Activated naive CD8-positive, alpha-beta T cell treated with anti-CD3 and anti-CD28 coated beads for 36 hours (primary cell): ENCODE measurements around the gene SMYD3. TPM values are rescaled to one million over a fixed set of nuclear protein-coding genes. Genes with fewer than 3 reads are reported as not detected.

ENCODE experiments used
- DNase-seq: peaks from one replicate; pipeline ENCODE4 v3.0.0; 2021
- H3K27ac Mint-ChIP-seq: one replicate; pipeline ENCODE4 v1.8.0; 2022; ENCODE audit warnings: mild to moderate bottlenecking, moderate library complexity, mixed read lengths
- H3K27me3 Mint-ChIP-seq: one replicate; pipeline ENCODE4 v1.8.0; 2022; ENCODE audit warnings: mild to moderate bottlenecking, mixed read lengths
- H3K36me3 Mint-ChIP-seq: one replicate; pipeline ENCODE4 v1.8.0; 2021; ENCODE audit warnings: mild to moderate bottlenecking, mixed read lengths
- H3K4me1 Mint-ChIP-seq: one replicate; pipeline ENCODE4 v1.8.0; 2021; ENCODE audit warnings: mixed read lengths
- H3K4me3 Mint-ChIP-seq: one replicate; pipeline ENCODE4 v1.8.0; 2022; ENCODE audit warnings: mild to moderate bottlenecking, moderate library complexity, mixed read lengths
- H3K9me3 Mint-ChIP-seq: one replicate; pipeline ENCODE4 v1.8.0; 2022; ENCODE audit warnings: mixed read lengths
- total RNA-seq, 2 experiments: library from RNA; stranded (reverse); gene quantifications; one replicate each; pipeline ENCODE4 v1.2.3, GENCODE V29; 2021

The SMYD3 gene
- total RNA-seq, 2 experiments from 2014 or later, result 16.4 to 18.4 TPM

DNA sequence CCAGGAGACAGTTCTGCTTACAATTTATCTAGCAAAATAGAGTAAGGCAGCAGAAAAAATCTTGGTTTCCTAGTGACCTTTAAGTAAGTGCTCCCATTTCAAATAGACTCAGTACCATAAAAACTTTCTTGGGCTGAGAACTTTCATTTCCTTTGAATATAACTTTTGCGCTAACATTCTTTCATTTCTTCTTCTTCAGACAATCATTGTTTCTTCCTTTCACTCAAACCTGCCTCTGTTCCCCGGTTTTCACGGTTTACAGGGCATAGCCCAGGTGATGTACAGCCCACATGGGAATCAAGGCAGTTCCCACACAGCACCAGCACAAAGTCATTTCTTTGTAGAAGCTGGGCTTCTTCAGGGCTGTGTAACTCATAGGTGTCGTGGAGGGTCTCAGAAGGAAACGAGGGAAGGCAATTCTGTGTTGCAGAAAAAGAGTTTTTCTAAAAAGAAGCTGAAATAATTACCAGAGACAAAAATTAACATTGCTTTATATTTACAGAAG lies 611.6 kb downstream of the SMYD3 start:
- Mint-ChIP-seq H3K27ac (no peak overlapping the region), H3K36me3 (peaks cover 48% of the 10 kb centered on the region), H3K4me1 (no peaks in the 10 kb centered on the region), H3K4me3 (no peak overlapping the region), H3K27me3 (no peaks in the 10 kb centered on the region), H3K9me3 (peaks cover 13% of the 10 kb centered on the region)
- DNase-seq, result no peak

DNA sequence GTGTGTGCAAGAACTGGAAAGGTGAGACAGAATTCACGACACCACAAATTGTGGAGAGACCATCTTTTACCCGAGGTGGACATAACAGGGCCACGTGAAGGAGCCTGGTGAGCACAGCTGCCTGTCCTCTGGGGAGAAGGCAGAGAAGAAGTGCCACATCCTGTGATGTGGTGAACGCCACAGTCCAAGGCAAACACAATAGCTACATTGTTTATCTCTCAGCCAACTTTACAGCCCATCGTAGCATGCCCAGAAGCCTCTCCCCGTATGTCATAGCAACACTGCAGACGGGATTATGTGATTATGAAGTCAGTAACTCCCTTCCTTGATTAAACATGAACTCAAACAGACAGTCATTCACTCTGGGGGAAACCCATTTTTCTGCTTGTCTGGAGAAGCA lies 612.2 kb downstream of the SMYD3 start:
- H3K27ac Mint-ChIP-seq, result no peak overlapping the region
- H3K36me3 Mint-ChIP-seq, result peaks cover 47% of the 10 kb centered on the region
- no peak overlapping the region for H3K4me3 Mint-ChIP-seq
- no peaks in the 10 kb centered on the region for H3K27me3 Mint-ChIP-seq
- no peaks in the 10 kb centered on the region for H3K4me1 Mint-ChIP-seq
- DNase-seq, result no peak
- peaks cover 11% of the 10 kb centered on the region for H3K9me3 Mint-ChIP-seq

DNA sequence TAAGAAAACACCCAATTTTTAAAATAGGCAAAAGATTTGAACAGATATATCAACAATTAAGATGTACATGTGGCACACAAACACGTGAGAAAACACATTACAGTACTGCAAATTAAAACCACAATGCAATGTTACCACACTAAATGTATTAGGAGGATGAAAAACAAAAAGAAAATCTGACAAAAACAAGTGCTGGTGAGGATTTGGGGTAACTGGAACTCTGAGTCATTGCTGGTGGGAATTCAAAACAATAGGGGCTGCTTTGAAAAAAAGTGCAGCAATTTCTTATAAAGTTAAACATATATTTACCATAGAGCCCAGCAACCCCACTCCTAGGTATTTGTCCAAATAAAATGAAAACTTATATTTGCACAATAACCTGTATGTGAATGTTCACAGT lies 614.1 kb downstream of the SMYD3 start:
- peaks cover 46% of the 10 kb centered on the region for H3K36me3 Mint-ChIP-seq
- no peak overlapping the region for H3K27ac Mint-ChIP-seq
- H3K4me3 Mint-ChIP-seq, result no peak overlapping the region
- peaks cover 10% of the 10 kb centered on the region for H3K9me3 Mint-ChIP-seq
- H3K27me3 Mint-ChIP-seq, result no peaks in the 10 kb centered on the region
- H3K4me1 Mint-ChIP-seq, result no peaks in the 10 kb centered on the region
- DNase-seq, result no peak

DNA sequence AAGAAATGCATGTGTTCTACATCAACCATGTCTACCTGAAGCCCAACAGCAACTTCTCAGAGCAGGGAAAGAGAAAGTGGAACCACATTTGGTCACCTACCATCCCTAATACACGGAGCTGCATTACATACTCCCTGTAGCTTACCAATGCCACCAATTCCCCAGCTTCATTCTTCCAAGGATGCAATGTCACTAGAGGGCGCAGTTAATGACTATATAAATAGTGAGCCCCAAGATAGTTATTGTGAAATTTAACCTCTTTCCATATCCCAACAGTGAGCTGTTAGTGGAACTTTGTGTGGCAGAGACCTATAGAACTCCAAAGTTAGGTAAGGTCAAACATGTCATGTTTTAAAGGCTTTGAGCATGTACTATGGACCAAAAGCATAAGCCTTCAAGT lies 618.3 kb downstream of the SMYD3 start:
- no peak overlapping the region for H3K4me3 Mint-ChIP-seq
- no peaks in the 10 kb centered on the region for H3K27me3 Mint-ChIP-seq
- H3K4me1 Mint-ChIP-seq, result no peaks in the 10 kb centered on the region
- H3K27ac Mint-ChIP-seq, result no peak overlapping the region
- H3K9me3 Mint-ChIP-seq, result peaks cover 11% of the 10 kb centered on the region
- no peak for DNase-seq
- H3K36me3 Mint-ChIP-seq, result peaks cover 47% of the 10 kb centered on the region

DNA sequence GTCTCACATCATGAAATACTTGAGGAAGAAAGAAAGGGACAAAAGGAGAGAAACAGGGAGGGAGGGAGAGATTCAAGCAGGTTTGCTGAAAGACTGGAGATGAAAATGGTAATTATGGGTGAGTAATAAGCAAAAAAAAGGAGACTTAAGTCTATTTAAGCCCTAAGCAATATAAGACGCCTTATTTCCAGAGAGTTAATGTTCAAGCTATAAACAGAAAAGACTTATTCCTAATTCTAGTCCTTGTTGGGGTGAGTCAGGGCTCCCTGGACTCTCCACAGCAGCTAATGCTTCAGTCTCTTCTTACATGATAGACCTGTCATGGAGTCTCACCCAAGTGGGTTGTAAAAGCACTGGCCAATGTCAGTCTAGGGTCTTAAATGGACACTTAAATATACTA lies 619.2 kb downstream of the SMYD3 start:
- no peak overlapping the region for H3K27ac Mint-ChIP-seq
- DNase-seq, result no peak
- H3K4me3 Mint-ChIP-seq, result no peak overlapping the region
- H3K27me3 Mint-ChIP-seq, result no peaks in the 10 kb centered on the region
- peaks cover 6% of the 10 kb centered on the region for H3K9me3 Mint-ChIP-seq
- peaks cover 40% of the 10 kb centered on the region for H3K36me3 Mint-ChIP-seq
- no peaks in the 10 kb centered on the region for H3K4me1 Mint-ChIP-seq

DNA sequence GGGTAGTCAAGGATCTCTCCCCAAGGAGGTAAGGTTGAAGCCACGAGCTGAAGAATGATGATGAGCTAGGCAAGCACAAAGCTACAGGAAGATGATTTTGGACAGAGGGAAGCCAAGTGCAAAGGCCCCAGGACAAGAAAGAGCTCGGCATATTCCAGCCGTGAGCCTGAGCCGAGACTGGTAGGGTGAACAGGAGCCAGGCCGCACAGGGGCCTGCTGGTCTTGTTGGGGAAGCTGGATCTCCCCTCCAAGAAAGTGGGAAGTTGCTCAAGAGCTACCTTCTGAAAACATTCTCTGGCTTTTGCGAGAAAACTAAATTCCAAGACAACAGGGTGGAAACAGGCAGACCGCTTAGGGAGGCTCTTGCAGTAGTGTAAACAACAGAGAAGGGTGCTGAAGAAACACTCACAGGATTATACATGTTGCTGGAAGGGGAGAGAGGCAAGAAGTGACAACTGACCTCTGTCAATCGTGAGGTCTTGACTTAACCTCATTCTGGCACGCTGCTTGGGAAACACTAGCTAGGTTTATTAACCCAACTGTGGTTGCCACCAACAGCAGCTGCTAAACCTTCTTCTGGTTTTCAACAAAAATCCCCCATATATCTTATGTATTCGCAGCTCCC lies 625.2 kb downstream of the SMYD3 start:
- no peaks in the 10 kb centered on the region for H3K27me3 Mint-ChIP-seq
- DNase-seq, result no peak
- peaks cover 2% of the 10 kb centered on the region for H3K9me3 Mint-ChIP-seq
- H3K36me3 Mint-ChIP-seq, result peaks cover 18% of the 10 kb centered on the region
- no peak overlapping the region for H3K4me3 Mint-ChIP-seq
- no peaks in the 10 kb centered on the region for H3K4me1 Mint-ChIP-seq
- no peak overlapping the region for H3K27ac Mint-ChIP-seq

DNA sequence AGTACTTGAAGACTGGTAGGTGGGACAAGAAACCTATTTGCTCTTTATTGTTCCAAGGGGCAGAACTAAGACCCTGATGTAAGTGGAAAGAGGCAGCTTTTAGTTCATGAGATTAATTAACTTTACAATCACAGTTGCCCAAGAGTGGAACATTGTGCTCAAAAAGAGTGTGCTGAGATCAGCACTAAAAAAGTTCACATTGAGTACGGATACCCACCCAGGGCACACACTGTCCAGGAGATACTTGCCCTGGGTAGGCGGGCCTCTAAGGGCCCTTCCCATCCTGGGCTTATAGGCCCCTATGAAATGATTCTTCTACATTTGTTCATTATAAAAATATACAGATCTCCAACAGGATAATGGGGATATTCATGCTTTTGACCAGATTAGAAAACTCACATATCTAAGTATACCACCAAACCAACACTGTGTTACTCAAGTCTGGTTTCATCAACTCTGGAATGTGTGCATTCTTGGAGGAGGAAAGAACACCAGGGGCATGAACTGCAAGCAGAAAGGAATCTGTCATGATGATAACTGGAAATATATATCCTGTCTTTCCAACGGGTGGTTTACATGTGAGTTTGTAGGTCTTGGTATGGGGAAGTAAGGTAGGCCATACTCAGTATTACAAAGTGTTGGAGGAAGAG lies 626.2 kb downstream of the SMYD3 start:
- no peak overlapping the region for H3K4me3 Mint-ChIP-seq
- no peak overlapping the region for H3K27ac Mint-ChIP-seq
- peaks cover 2% of the 10 kb centered on the region for H3K9me3 Mint-ChIP-seq
- peaks cover 14% of the 10 kb centered on the region for H3K36me3 Mint-ChIP-seq
- H3K4me1 Mint-ChIP-seq, result no peaks in the 10 kb centered on the region
- DNase-seq, result no peak
- no peaks in the 10 kb centered on the region for H3K27me3 Mint-ChIP-seq

DNA sequence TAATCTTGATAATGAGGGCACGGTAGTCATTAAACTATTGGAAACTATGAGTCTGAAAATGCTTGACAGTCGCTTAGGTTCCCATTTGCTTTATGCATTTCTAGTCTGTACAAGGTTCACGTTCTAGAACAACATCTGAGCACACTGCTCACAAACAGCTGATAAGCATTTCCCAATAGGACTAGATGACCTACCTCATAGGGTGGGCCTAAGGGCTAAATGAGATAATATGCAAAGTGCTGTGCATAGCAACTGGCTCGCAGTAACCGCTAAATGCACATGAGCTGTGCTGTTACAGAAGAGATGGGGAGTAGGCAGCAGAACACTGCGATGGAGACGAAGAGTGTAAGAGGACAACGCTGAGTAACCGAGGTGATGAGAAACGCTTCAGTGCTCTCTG lies 628.0 kb downstream of the SMYD3 start:
- H3K27ac Mint-ChIP-seq, result no peak overlapping the region
- H3K27me3 Mint-ChIP-seq, result no peaks in the 10 kb centered on the region
- no peaks in the 10 kb centered on the region for H3K4me1 Mint-ChIP-seq
- H3K9me3 Mint-ChIP-seq, result no peaks in the 10 kb centered on the region
- no peak for DNase-seq
- H3K36me3 Mint-ChIP-seq, result peaks cover 2% of the 10 kb centered on the region
- H3K4me3 Mint-ChIP-seq, result no peak overlapping the region

DNA sequence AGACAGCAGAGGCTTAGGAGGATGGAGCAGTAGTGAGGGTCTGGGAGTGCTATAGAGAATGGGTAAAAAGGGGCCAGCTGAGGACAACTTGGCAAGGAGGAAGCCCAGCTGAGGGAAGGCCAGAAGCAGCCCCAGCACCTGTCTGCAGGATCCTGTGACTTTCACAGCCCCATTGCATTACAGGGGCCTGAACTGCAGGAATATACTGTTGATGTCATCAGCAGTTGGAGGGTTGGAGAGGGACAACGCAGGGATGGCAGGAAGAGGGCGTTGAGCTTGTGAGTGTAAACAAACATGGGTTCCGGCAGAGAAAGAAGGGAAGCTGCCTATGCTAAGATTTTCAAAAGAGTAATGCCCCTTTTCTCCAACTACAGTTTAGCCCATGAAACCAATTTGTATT lies 628.5 kb downstream of the SMYD3 start:
- Mint-ChIP-seq H3K4me1 (no peaks in the 10 kb centered on the region), H3K4me3 (no peak overlapping the region), H3K27me3 (no peaks in the 10 kb centered on the region), H3K27ac (no peak overlapping the region), H3K9me3 (no peaks in the 10 kb centered on the region), H3K36me3 (no peaks in the 10 kb centered on the region)
- DNase-seq, result no peak

DNA sequence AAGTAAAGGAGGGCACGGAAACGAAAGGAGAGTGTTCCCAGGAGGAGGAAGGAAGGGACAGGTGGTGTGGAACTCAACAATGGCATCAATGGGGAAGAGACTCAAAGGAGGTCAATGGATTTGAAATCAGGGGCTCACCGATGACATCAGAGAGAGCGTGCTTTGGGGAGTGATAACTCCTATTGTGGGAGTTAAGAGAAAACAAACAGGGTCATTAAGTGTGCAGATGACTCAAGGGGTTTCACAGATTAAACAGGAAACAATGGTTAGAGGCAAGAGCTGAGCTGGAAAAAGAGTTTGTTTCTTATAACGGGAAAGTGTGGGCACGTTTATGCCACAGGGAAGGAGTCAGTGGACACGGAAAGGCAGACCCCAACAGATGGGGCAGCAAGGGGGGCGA lies 629.1 kb downstream of the SMYD3 start:
- no peak overlapping the region for H3K27ac Mint-ChIP-seq
- H3K36me3 Mint-ChIP-seq, result no peaks in the 10 kb centered on the region
- no peak overlapping the region for H3K4me3 Mint-ChIP-seq
- H3K4me1 Mint-ChIP-seq, result no peaks in the 10 kb centered on the region
- no peak for DNase-seq
- H3K27me3 Mint-ChIP-seq, result no peaks in the 10 kb centered on the region
- no peaks in the 10 kb centered on the region for H3K9me3 Mint-ChIP-seq

DNA sequence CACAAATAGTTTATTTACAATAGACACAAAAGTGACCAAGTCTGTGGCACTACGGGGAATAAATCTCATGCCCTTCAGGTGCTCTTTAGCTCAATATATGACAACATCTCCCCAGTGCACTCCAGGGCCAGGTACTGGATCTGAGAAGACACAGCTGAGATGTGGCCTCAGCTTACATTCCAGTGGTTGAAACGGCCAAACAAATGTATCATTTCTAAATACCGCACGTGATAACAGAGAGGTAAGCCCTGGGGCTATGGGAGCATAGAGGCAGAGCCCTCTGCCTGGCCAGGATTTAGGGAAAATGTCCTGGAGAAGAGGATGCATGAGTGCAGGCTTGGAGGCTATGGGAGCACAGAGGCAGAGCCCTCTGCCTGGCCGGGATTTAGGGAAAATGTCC lies 630.5 kb downstream of the SMYD3 start:
- DNase-seq, result no peak
- no peaks in the 10 kb centered on the region for H3K9me3 Mint-ChIP-seq
- no peaks in the 10 kb centered on the region for H3K4me1 Mint-ChIP-seq
- H3K27ac Mint-ChIP-seq, result no peak overlapping the region
- H3K36me3 Mint-ChIP-seq, result peaks cover 4% of the 10 kb centered on the region
- no peak overlapping the region for H3K4me3 Mint-ChIP-seq
- no peaks in the 10 kb centered on the region for H3K27me3 Mint-ChIP-seq

DNA sequence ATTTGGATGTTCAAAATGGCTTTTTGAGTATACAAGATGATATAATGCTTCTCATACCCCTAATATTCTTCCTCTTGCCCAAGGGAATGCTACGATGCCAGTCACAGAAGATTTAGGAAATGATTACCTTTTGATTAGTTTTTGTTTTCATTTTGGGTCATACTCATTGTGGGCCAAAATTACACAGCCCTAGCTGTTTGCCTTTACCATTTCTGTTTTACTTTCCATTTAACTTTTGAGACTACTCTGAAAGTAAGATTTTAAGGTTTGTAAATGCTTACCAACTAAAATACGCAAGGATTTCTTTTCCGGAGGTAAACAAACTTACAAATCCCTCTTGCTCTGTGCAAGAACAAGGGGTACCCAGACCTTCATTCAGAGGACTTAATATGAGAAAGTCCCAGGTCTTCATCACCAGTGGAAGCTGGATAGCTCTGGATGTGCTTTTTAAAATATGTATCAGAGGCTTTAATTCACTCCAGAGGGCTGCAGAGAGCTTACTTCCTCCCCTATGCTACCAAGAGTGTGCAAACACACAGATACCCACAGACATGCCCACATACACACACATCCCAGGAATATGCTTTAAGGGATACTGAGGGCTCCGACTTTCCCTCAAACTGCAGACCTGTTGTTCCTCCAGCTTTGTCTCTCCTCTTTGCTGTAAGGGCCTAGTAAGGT lies 631.4 kb downstream of the SMYD3 start:
- no peak overlapping the region for H3K4me3 Mint-ChIP-seq
- peaks cover 4% of the 10 kb centered on the region for H3K36me3 Mint-ChIP-seq
- H3K27ac Mint-ChIP-seq, result no peak overlapping the region
- H3K27me3 Mint-ChIP-seq, result no peaks in the 10 kb centered on the region
- DNase-seq, result no peak
- H3K4me1 Mint-ChIP-seq, result no peaks in the 10 kb centered on the region
- no peaks in the 10 kb centered on the region for H3K9me3 Mint-ChIP-seq

DNA sequence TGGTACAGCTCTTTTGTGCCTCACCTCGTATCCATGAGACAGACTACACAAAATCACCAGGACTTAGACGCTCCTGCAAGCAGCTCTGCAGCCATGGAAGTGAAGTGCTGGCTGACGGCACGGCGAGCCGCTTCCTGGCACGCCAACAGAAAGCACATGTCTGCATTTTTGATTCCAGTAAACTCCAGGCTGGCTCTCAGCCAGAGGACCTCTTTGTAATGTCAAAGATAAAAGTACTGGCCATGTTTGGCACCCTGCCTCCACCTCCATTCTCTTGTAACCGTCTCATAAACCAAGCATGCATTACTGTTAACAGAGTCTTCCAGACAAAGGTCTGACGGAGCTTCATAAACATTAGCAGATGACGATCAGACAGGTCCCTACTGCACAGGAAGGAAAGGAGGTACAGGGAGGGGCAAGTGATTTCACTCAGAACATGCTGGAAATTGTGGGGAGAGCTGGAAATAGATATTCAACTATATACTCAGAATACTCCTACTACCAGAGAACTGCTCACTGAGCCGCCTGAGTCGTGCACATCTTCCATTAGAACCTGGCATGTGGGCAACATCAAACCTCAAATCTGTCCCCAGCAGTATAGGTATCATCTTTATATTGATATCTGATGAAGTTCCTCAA lies 632.0 kb downstream of the SMYD3 start:
- Mint-ChIP-seq H3K4me3 (no peak overlapping the region), H3K27ac (no peak overlapping the region), H3K9me3 (no peaks in the 10 kb centered on the region), H3K36me3 (peaks cover 4% of the 10 kb centered on the region), H3K27me3 (no peaks in the 10 kb centered on the region), H3K4me1 (no peaks in the 10 kb centered on the region)
- DNase-seq, result no peak

DNA sequence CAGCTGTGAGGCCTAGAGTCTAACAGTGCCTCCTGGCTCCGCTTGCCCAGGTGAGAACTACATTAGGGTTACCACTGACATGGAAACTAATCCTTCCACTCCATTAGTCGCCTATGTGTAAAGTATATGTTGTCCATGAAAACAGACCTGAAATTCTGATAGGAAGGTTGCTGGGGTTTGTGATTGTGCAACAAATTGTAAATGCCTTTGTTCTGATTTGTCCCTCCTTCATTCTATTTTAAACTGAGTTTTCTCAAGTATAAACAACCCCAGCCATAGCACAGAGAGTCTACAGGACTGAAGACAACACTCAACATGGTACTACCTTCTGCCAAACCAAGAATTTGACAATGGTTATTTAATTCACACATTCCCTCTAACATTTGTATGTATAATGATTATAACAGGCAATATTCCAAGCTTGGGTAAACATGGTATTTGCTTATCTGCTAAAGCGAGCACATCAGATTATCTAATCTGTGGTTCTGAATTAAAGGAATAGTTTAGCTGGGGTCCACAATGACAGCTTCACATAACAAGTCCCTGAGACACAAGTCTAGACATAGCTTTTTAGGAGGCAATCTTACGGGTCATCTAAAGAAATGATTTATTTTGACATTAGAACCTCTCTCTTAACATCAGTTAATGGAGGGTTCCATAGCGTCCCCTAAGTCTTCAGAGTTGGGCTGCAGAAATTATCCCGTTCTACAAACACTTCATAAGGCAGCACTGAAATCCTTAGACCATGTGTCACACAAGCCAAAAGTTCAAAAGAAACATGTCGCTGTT lies 633.0 kb downstream of the SMYD3 start:
- Mint-ChIP-seq H3K4me3 (no peak overlapping the region), H3K36me3 (peaks cover 4% of the 10 kb centered on the region), H3K27me3 (no peaks in the 10 kb centered on the region), H3K27ac (no peak overlapping the region), H3K9me3 (no peaks in the 10 kb centered on the region), H3K4me1 (no peaks in the 10 kb centered on the region)
- DNase-seq, result no peak

DNA sequence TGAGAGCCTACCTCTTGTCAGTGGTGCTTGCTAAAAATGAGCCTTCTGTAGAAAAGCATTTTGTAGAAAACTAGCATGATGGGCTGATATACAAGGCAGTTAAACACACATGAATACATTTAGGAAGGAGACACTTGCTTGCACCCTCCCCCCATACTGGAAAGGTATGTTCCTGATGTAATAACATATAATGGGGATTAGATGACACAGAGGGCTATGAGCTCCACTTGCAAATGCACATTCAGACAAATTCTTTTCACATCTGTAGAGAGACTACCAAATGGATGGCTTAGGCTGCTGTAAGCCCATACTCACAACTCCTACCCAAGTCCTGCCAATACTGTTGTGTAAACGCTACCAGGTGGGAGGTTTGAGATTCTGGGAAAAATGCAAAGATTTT lies 634.0 kb downstream of the SMYD3 start:
- no peak overlapping the region for H3K27ac Mint-ChIP-seq
- no peak for DNase-seq
- no peaks in the 10 kb centered on the region for H3K27me3 Mint-ChIP-seq
- no peaks in the 10 kb centered on the region for H3K9me3 Mint-ChIP-seq
- H3K4me3 Mint-ChIP-seq, result no peak overlapping the region
- H3K36me3 Mint-ChIP-seq, result peaks cover 4% of the 10 kb centered on the region
- no peaks in the 10 kb centered on the region for H3K4me1 Mint-ChIP-seq
